Loucy (cell line): ENCODE measurements around the gene PUM2.

ENCODE experiments used
- CTCF ChIP-seq: fragments of 200-600 bp; sonication (generic); conservative IDR thresholded peaks from 2 replicates; pipeline ENCODE4 v1.5.1; 2014; ENCODE audit warnings: mild to moderate bottlenecking, antibody characterized with exemption, low read length
- EZH2phosphoT487 ChIP-seq: fragments of 200-600 bp; IDR thresholded peaks from 2 replicates; pipeline ENCODE4 v1.6.1; 2018; ENCODE audit warnings: antibody characterized with exemption, mild to moderate bottlenecking, moderate library complexity, borderline replicate concordance

- TF ChIP-seq CTCF = no peak
- TF ChIP-seq EZH2phosphoT487 = no peak
Observed at GRCh38 chr2:20382965-20383810, 32.5 kb upstream of the PUM2 start.
